Measurements from ENCODE around the gene CLPTM1L.

GRCh38 chr5:1338506-1339070, 6.3 kb downstream of the CLPTM1L start:
- TF ChIP-seq CTCF (IDR thresholded peaks at IDR 0.05 in 8 of 11, conservative IDR thresholded peaks at IDR 0.05 in 3 of 11) (no peak), POLR2A (IDR thresholded peaks at IDR 0.05) (no peak), POLR2AphosphoS5 (IDR thresholded peaks at IDR 0.05) (peak in 1 of 3 donors; percentile 16)
